CD4-positive, alpha-beta T cell (primary cell): ENCODE measurements around the gene PAIP2B. TPM values are rescaled to one million over a fixed set of nuclear protein-coding genes. Genes with fewer than 3 reads are reported as not detected.

Source experiments
- ATAC-seq: fragments of 200-7000 bp; cut with Tn5 transposase; one replicate; pipeline ENCODE4 v1.10.0; 2022; ENCODE audit warnings: mild to moderate bottlenecking; ENCODE audit not compliant: poor library complexity
- CTCF ChIA-PET: fragments of 350-600 bp; sonication (Branson Sonifier 250); formaldehyde crosslinking; loops from one replicate; lab custom pipeline; 2021; ENCODE audit warnings: antibody characterized with exemption, inconsistent platforms; lab: Charles Lee
- POLR2A ChIA-PET: fragments of 350-600 bp; sonication (Branson Sonifier 250); formaldehyde crosslinking; loops from one replicate; lab custom pipeline; 2021; ENCODE audit warnings: antibody characterized with exemption, inconsistent platforms; lab: Charles Lee
- DNase-seq, 14 experiments: peaks; one replicate each; pipeline ENCODE4 v3.0.0-alpha.2; 2013 to 2020; ENCODE audit warnings: mixed read lengths in 2 of 14
- H3K27ac ChIP-seq, 2 donors: one replicate each; pipeline versions ENCODE4 v1.5.1 to v1.7.0; 2013; ENCODE audit warnings: low read length in 2 of 2, low read depth in 1 of 2, mild to moderate bottlenecking in 1 of 2
- H3K27me3 ChIP-seq, 2 experiments: 1 replicate in 1 of 2; 2 replicates in 1 of 2; pipeline versions ENCODE4 v1.6.1 to v1.7.0; 2013; ENCODE audit warnings: low read length in 2 of 2, control low read depth in 1 of 2, mild to moderate bottlenecking in 1 of 2, moderate library complexity in 1 of 2; ENCODE audit not compliant: insufficient read depth in 2 of 2, control insufficient read depth in 1 of 2
- H3K36me3 ChIP-seq: one replicate; pipeline ENCODE4 v1.6.1; 2013; ENCODE audit warnings: low read length, control low read depth; ENCODE audit not compliant: insufficient read depth
- H3K4me1 ChIP-seq: one replicate; pipeline ENCODE4 v1.6.1; 2013; ENCODE audit warnings: low read length, control low read depth; ENCODE audit not compliant: insufficient read depth
- H3K4me3 ChIP-seq: one replicate; pipeline ENCODE4 v1.5.1; 2013; ENCODE audit warnings: mild to moderate bottlenecking, low read length, moderate library complexity
- H3K9me3 ChIP-seq, 2 experiments: 1 replicate in 1 of 2; 2 replicates in 1 of 2; pipeline versions ENCODE4 v1.6.1 to v1.7.0; 2013; ENCODE audit warnings: low read length in 2 of 2, mild to moderate bottlenecking in 2 of 2, control low read depth in 1 of 2, moderate library complexity in 1 of 2; ENCODE audit not compliant: control insufficient read depth in 1 of 2, insufficient read depth in 1 of 2
- H3K27ac Mint-ChIP-seq: one replicate; pipeline ENCODE4 v1.8.0; 2020; ENCODE audit warnings: mixed read lengths
- H3K27me3 Mint-ChIP-seq: one replicate; pipeline ENCODE4 v1.8.0; 2021; ENCODE audit warnings: mixed read lengths
- H3K36me3 Mint-ChIP-seq: one replicate; pipeline ENCODE4 v1.8.0; 2021; ENCODE audit warnings: low read depth, mixed read lengths
- H3K4me1 Mint-ChIP-seq: one replicate; pipeline ENCODE4 v1.8.0; 2021; ENCODE audit warnings: low read depth, mixed read lengths
- H3K4me3 Mint-ChIP-seq: one replicate; pipeline ENCODE4 v1.8.0; 2020; ENCODE audit warnings: mild to moderate bottlenecking, mixed read lengths
- H3K9me3 Mint-ChIP-seq: one replicate; pipeline ENCODE4 v1.8.0; 2020; ENCODE audit warnings: mixed read lengths
- CTCF ChIP-seq: fragments of 200-600 bp; IDR thresholded peaks from one replicate; pipeline ENCODE4 v1.8.0; 2022; ENCODE audit warnings: antibody characterized with exemption, mild to moderate bottlenecking
- intact Hi-C, 2 experiments: fragments of 100-400 bp; cut with DNase I in 1 of 2; cut with micrococcal nuclease in 1 of 2; formaldehyde crosslinking; loops; one replicate each; pipeline versions ENCODE4 v1.15.1 to v1.9.0; 2023 to 2025; cut with DNase I, micrococcal nuclease
- total RNA-seq, 174 experiments: library from RNA in 2 of 174; stranded (reverse) in 2 of 174; gene quantifications; one replicate each; pipeline ENCODE4 v1.2.3 and lab custom pipeline; 2021 to 2026

PAIP2B gene
- total RNA-seq, 2 experiments from 2014 or later = 2.3 to 2.5 TPM

GRCh38 chr2:71254776-71255175, 27.9 kb upstream of the PAIP2B start:
- ChIA-PET CTCF (no interaction called here), POLR2A (no interaction called here)

GRCh38 chr2:71254078-71254477, 27.2 kb upstream of the PAIP2B start:
- POLR2A ChIA-PET = no interaction called here
- no peaks in the 10 kb centered on the region for H3K36me3 Mint-ChIP-seq
- ATAC-seq = no peak

More at GRCh38 chr2:71254776-71255175, 27.9 kb upstream of the PAIP2B start:
- Mint-ChIP-seq H3K4me1 (no peaks in the 10 kb centered on the region), H3K27me3 (peaks cover 72% of the 10 kb centered on the region), H3K36me3 (no peaks in the 10 kb centered on the region), H3K9me3 (no peaks in the 10 kb centered on the region), H3K27ac (no peak overlapping the region), H3K4me3 (no peak overlapping the region)
- intact Hi-C loops = no loop called here
- Histone ChIP-seq H3K27me3 (peaks cover 9 to 13% of the 10 kb centered on the region in 2 experiments), H3K36me3 (no peaks in the 10 kb centered on the region), H3K4me3 (no peak overlapping the region), H3K9me3 (peaks cover 0 to 4% of the 10 kb centered on the region in 2 experiments), H3K4me1 (no peaks in the 10 kb centered on the region), H3K27ac (no peak overlapping the region)
- no peak for DNase-seq
- no peak for TF ChIP-seq CTCF
- no peak for ATAC-seq

GRCh38 chr2:71253476-71253875, 26.6 kb upstream of the PAIP2B start:
- no peaks in the 10 kb centered on the region for H3K36me3 Mint-ChIP-seq
- Histone ChIP-seq H3K4me1 (no peaks in the 10 kb centered on the region), H3K4me3 (no peak overlapping the region), H3K9me3 (peaks cover 0 to 4% of the 10 kb centered on the region in 2 experiments), H3K27me3 (peaks cover 9 to 13% of the 10 kb centered on the region in 2 experiments), H3K36me3 (no peaks in the 10 kb centered on the region), H3K27ac (no peak overlapping the region)
- peaks cover 68% of the 10 kb centered on the region for H3K27me3 Mint-ChIP-seq
- intact Hi-C loops = no loop called here
- ChIA-PET CTCF (no interaction called here), POLR2A (no interaction called here)
- no peaks in the 10 kb centered on the region for H3K9me3 Mint-ChIP-seq
- no peak overlapping the region for H3K27ac Mint-ChIP-seq
- no peaks in the 10 kb centered on the region for H3K4me1 Mint-ChIP-seq
- DNase-seq (no peak), ATAC-seq (no peak)
- TF ChIP-seq CTCF = no peak
- H3K4me3 Mint-ChIP-seq = no peak overlapping the region

More at GRCh38 chr2:71254078-71254477, 27.2 kb upstream of the PAIP2B start:
- TF ChIP-seq CTCF = no peak
- no peaks in the 10 kb centered on the region for H3K9me3 Mint-ChIP-seq
- no peaks in the 10 kb centered on the region for H3K4me1 ChIP-seq
- no peaks in the 10 kb centered on the region for H3K4me1 Mint-ChIP-seq
- DNase-seq = no peak
- H3K27me3 ChIP-seq = peaks cover 9 to 13% of the 10 kb centered on the region in 2 experiments
- H3K27me3 Mint-ChIP-seq = peaks cover 69% of the 10 kb centered on the region
- no peak overlapping the region for H3K4me3 Mint-ChIP-seq
- intact Hi-C loops = no loop called here
- H3K36me3 ChIP-seq = no peaks in the 10 kb centered on the region
- H3K9me3 ChIP-seq = peaks cover 0 to 4% of the 10 kb centered on the region in 2 experiments
- no peak overlapping the region for H3K4me3 ChIP-seq
- CTCF ChIA-PET = no interaction called here
- H3K27ac ChIP-seq = no peak overlapping the region
- H3K27ac Mint-ChIP-seq = no peak overlapping the region
